Measurements from ENCODE around the gene CPA3. TPM values are rescaled to one million over a fixed set of nuclear protein-coding genes. Genes with fewer than 3 reads are reported as not detected.

The CPA3 gene
- total RNA-seq, 1 experiment from 2014 or later = not detected

Other genes starting within 250 kb of the CPA3 start
- gene AGTR1, start 167.4 kb upstream of the CPA3 start, total RNA-seq (2021; ENCODE audit: unreplicated experiment) = not detected
- gene CPB1, start 37.5 kb upstream of the CPA3 start, total RNA-seq (2021; ENCODE audit: unreplicated experiment) = 6.2 TPM
- gene GYG1, start 126.2 kb downstream of the CPA3 start, total RNA-seq (2021; ENCODE audit: unreplicated experiment) = 28.9 TPM
- gene HLTF, start 221.2 kb downstream of the CPA3 start, total RNA-seq (2021; ENCODE audit: unreplicated experiment) = 73.4 TPM